Bronchial epithelial cell (primary cell): ENCODE data around the gene MINDY4. TPM values are rescaled to one million over a fixed set of nuclear protein-coding genes. Genes with fewer than 3 reads are reported as not detected.

Experiments
- DNase-seq: peaks from one replicate; pipeline ENCODE4 v3.0.0-alpha.2; 2010; ENCODE audit warnings: low read depth
- FAIRE-seq: peaks from 2 replicates; lab custom pipeline; 2011; peaks lifted over from hg19 to GRCh38; lab: Jason Lieb, UNC
- H3K27me3 ChIP-seq: 2 replicates; pipeline ENCODE4 v1.5.1; 2011; ENCODE audit warnings: low read length; ENCODE audit not compliant: control insufficient read depth, insufficient read depth
- H3K36me3 ChIP-seq: 2 replicates; pipeline ENCODE4 v1.5.1; 2011; ENCODE audit warnings: low read length; ENCODE audit not compliant: control insufficient read depth, insufficient read depth
- H3K4me3 ChIP-seq: 2 replicates; pipeline ENCODE4 v1.5.1; 2011; ENCODE audit warnings: mild to moderate bottlenecking, low read depth, low read length, control low read depth
- CTCF ChIP-seq: IDR thresholded peaks from 2 replicates; pipeline ENCODE4 v1.5.1; 2011; ENCODE audit warnings: mild to moderate bottlenecking, moderate library complexity, low read length, control low read depth, inconsistent platforms; ENCODE audit not compliant: insufficient read depth, severe bottlenecking
- total RNA-seq: library from RNA; depleted of rRNA; stranded (reverse); fragments of >200 nt; gene quantifications from 2 replicates; pipeline ENCODE4 v1.2.1, GENCODE V29; 2014

MINDY4 gene
- total RNA-seq, 1 donor from 2014 or later: 1.1 TPM

- DNase-seq (peak; percentile 68), FAIRE-seq (no peak)
- H3K36me3 ChIP-seq: no peaks in the 10 kb centered on the region
- peaks cover 7% of the 10 kb centered on the region for H3K27me3 ChIP-seq
- TF ChIP-seq CTCF: peak; percentile 97
- no peak overlapping the region for H3K4me3 ChIP-seq
These were observed 167.5 kb downstream of the MINDY4 start for GRCh38 chr7:30938435-30939316.

GRCh38 chr7:30941582-30942323, 170.5 kb downstream of the MINDY4 start:
- DNase-seq: no peak
- no peak for TF ChIP-seq CTCF
- no peak overlapping the region for H3K4me3 ChIP-seq
- H3K36me3 ChIP-seq: no peaks in the 10 kb centered on the region
- peaks cover 7% of the 10 kb centered on the region for H3K27me3 ChIP-seq
- no peak for FAIRE-seq

Other genes with a start within 250 kb of the MINDY4 start
- gene GARS1, start 176.5 kb upstream of the MINDY4 start, total RNA-seq: 367 and 431 TPM in 2 replicates
- not detected in 2 replicates for gene CRHR2, start 89.0 kb upstream of the MINDY4 start, total RNA-seq
- gene INMT, start 19.3 kb upstream of the MINDY4 start, total RNA-seq: 0.13 and 0.26 TPM in 2 replicates
- under 0.01 TPM in 1 of 2 replicates, not detected in the other for gene AQP1, start 140.4 kb downstream of the MINDY4 start, total RNA-seq
- gene GHRHR, start 192.5 kb downstream of the MINDY4 start, total RNA-seq: not detected in 2 replicates